Measurements from ENCODE around the gene FOXO6. TPM values are rescaled to one million over a fixed set of nuclear protein-coding genes. Genes with fewer than 3 reads are reported as not detected.

FOXO6 gene
- total and polyA plus RNA-seq, 9 of the 15 experiments (the other 6 are each of a cell fraction or from before 2014, with no cell fraction given) = 0.04 to 0.31 (median 0.12) TPM; not detected in 5

GRCh38 chr1:41378222-41378621, 17.0 kb downstream of the FOXO6 start:
- BruUV-seq (replicated peaks) = no TSS peak
- no peaks in the 10 kb centered on the region for H3K36me3 ChIP-seq (ENCODE audit: control insufficient read depth, insufficient read depth, low read length)
- ATAC-seq = no peak
- intact Hi-C loops (cut with micrococcal nuclease) (no loop called here), in situ Hi-C loops (cut with MboI) (no loop called here)
- WGBS (ENCODE audit: insufficient coverage, low coverage, missing lambda C conversion rate) = 10% methylated on average over 4 of the region's 4 CpGs
- H3K4me1 ChIP-seq (replicated peaks in 1 of 2; ENCODE audit: control insufficient read depth in 2 of 2, insufficient read depth in 2 of 2, low read length in 2 of 2) = peaks cover 3 to 13% of the 10 kb centered on the region in 2 experiments; a peak in 1 of 5 replicates
- H3K27me3 ChIP-seq (ENCODE audit: control insufficient read depth in 2 of 2, insufficient read depth in 2 of 2, low read length in 2 of 2) = peaks cover 7 to 49% of the 10 kb centered on the region in 2 experiments
- peaks cover 12% of the 10 kb centered on the region; the same call in 1 of the 2 replicates for H4K20me1 ChIP-seq (replicated peaks; ENCODE audit: control insufficient read depth, insufficient read depth, low read length)
- no peak overlapping the region for H2AFZ ChIP-seq (ENCODE audit: low read depth, low read length)
- no peaks in the 10 kb centered on the region for H3K9me3 ChIP-seq (replicated peaks; ENCODE audit: control insufficient read depth, insufficient read depth, low read depth, low read length)
- ChIA-PET CTCF (ENCODE audit: low intra/inter-chr PET ratio) (no interaction called here), POLR2A (no interaction called here)
- H3K9me1 ChIP-seq (ENCODE audit: control insufficient read depth, insufficient read depth, low read length) = no peaks in the 10 kb centered on the region
- H3K79me2 ChIP-seq (ENCODE audit: control insufficient read depth, insufficient read depth, low read length) = no peaks in the 10 kb centered on the region
- no peak overlapping the region for H3K27ac ChIP-seq (ENCODE audit: extremely low read depth, low read depth, low read length)
- H3K4me2 ChIP-seq (ENCODE audit: insufficient read depth, low read length) = no peak overlapping the region
- no peak for FAIRE-seq
- no peak overlapping the region for H3K4me3 ChIP-seq
- DNase-seq (ENCODE audit: extremely low read depth in 1 of 4, low spot score in 3 of 4) = no peak
- no peak overlapping the region for H3K9ac ChIP-seq (ENCODE audit: insufficient read depth in 1 of 2, low read depth in 2 of 2, low read length in 2 of 2)
- no peak for TF ChIP-seq CREB5 (CRISPR knock-in tag; IDR thresholded peaks at IDR 0.05)
- TF ChIP-seq HLTF (IDR thresholded peaks at IDR 0.05) = no peak
- no peak for TF ChIP-seq MITF (IDR thresholded peaks at IDR 0.05)
- TF ChIP-seq POLR2AphosphoS5 (IDR thresholded peaks at IDR 0.05; ENCODE audit: control insufficient read depth, insufficient read depth, low read depth, low read length) = no peak
- TF ChIP-seq CHD4 (IDR thresholded peaks at IDR 0.05; ENCODE audit: insufficient read depth, insufficient replicate concordance, low read depth, low read length, poor library complexity, severe bottlenecking) = no peak
- TF ChIP-seq CEBPG (CRISPR knock-in tag; IDR thresholded peaks at IDR 0.05) = no peak
- TF ChIP-seq CEBPG (tag; conservative IDR thresholded peaks at IDR 0.05 in 1 of 2, IDR thresholded peaks at IDR 0.05 in 1 of 2) = no peak
- no peak for TF ChIP-seq RNF2 (IDR thresholded peaks at IDR 0.05)
- no peak for TF ChIP-seq MAFG (tag; conservative IDR thresholded peaks at IDR 0.05)
- no peak for TF ChIP-seq RBM39 (optimal IDR thresholded peaks at IDR 0.05; ENCODE audit: low read depth, low read length)
- TF ChIP-seq RERE (CRISPR knock-in tag; IDR thresholded peaks at IDR 0.05; ENCODE audit: borderline replicate concordance) = no peak
- no peak for TF ChIP-seq GTF2E2 (tag; IDR thresholded peaks at IDR 0.05)
- TF ChIP-seq PTRF (tag; IDR thresholded peaks at IDR 0.05) = no peak
- TF ChIP-seq HMBOX1 (IDR thresholded peaks at IDR 0.05) = no peak

All from K562 (cell line).